Left lung (tissue), 14 donors: ENCODE data around the gene INF2. TPM values are rescaled to one million over a fixed set of nuclear protein-coding genes. Genes with fewer than 3 reads are reported as not detected.

Experiments
- ATAC-seq: fragments of 200-7000 bp; cut with Tn5 transposase; one replicate; pipeline ENCODE4 v1.9.1; 2020; ENCODE audit warnings: moderate library complexity
- DNase-seq, 4 donors: peaks; one replicate each; pipeline ENCODE4 v3.0.0-alpha.2; 2013 to 2020
- H3K27ac ChIP-seq, 2 donors: fragments of 200-600 bp; sonication (generic) in 1 of 2; one replicate each; pipeline versions ENCODE4 v1.5.0 to v1.8.0; 2020 to 2021
- H3K27me3 ChIP-seq, 2 donors: fragments of 200-600 bp; sonication (generic) in 1 of 2; one replicate each; pipeline versions ENCODE4 v1.5.0 to v1.8.0; 2020 to 2021
- H3K36me3 ChIP-seq, 2 donors: fragments of 200-600 bp; sonication (generic) in 1 of 2; one replicate each; pipeline versions ENCODE4 v1.5.0 to v1.8.0; 2020 to 2021
- H3K4me1 ChIP-seq, 2 donors: fragments of 200-600 bp; one replicate each; pipeline ENCODE4 v1.8.0; 2021
- H3K4me3 ChIP-seq, 2 donors: fragments of 200-600 bp; sonication (generic) in 1 of 2; one replicate each; pipeline versions ENCODE4 v1.5.0 to v1.8.0; 2020 to 2021; ENCODE audit warnings: mild to moderate bottlenecking in 1 of 2
- H3K9me3 ChIP-seq, 2 donors: fragments of 200-600 bp; sonication (generic) in 1 of 2; one replicate each; pipeline versions ENCODE4 v1.5.0 to v1.8.0; 2020 to 2021
- intact Hi-C, 2 donors: fragments of 100-400 bp; cut with DNase I; formaldehyde crosslinking; loops; one replicate each; pipeline versions ENCODE4 v1.11.2 to v1.14.2; 2022
- long read RNA-seq, 12 donors: library from polyadenylated mRNA in 2 of 12; unstranded in 2 of 12; transcript quantifications; one replicate each; pipeline ENCODE4 v2.0.0 and lab custom pipeline, GENCODE V29; 2019 to 2026
- polyA plus RNA-seq, 6 donors: library from polyadenylated mRNA; unstranded; fragments of 120-200 nt; gene quantifications; one replicate each; pipeline ENCODE4 v1.2.1, GENCODE V29; 2013; ENCODE audit not compliant: insufficient read length in 6 of 6
- total RNA-seq, 2 donors: library from RNA; stranded (reverse); fragmentation: NEBNext Ultra II Directional; extraction: Animal tissue kit (Norgen Biotek cat#: 25700); gene quantifications; one replicate each; pipeline ENCODE4 v1.2.1, GENCODE V29; 2021
- TF ChIP-seq, protein P1 (sequence below), 2 donors: fragments of 200-600 bp; sonication (generic) in 1 of 2; IDR thresholded peaks; one replicate each; pipeline versions ENCODE4 v1.5.0 to v1.8.0; 2021; ENCODE audit warnings: antibody characterized with exemption in 2 of 2
- donor health status: DM: no; HTN: yes; CAD: no.
- donor health status: DM: no; HTN: no; CAD: no.

The INF2 gene
- total RNA-seq (100 to 1,000 TPM; 111 to 120 TPM), polyA plus RNA-seq (10 to 100 TPM; 43.5 to 69.1 (median 52.4) TPM)
- long read RNA-seq, donor 1, full-length matches to known transcripts, result 3 of 13 reads
- long read RNA-seq, donor 1, partial matches to known transcripts, result 10 of 13 reads
- long read RNA-seq, donor 1, other reads (novel, unspliced or antisense), result 0 of 13 reads
- long read RNA-seq, donor 2, partial matches to known transcripts, result 12 of 15 reads
- long read RNA-seq, donor 2, other reads (novel, unspliced or antisense), result 0 of 15 reads
- long read RNA-seq, donor 3, partial matches to known transcripts, result 0 of 3 reads
- long read RNA-seq, donor 3, other reads (novel, unspliced or antisense), result 0 of 3 reads
- long read RNA-seq, donor 4, transcript INF2-204 (5 exons, 1,689 nt), result major isoform, 20 of 33 reads
- long read RNA-seq, donor 4, partial matches to known transcripts, result 12 of 33 reads
- long read RNA-seq, donor 4, other reads (novel, unspliced or antisense), result 1 of 33 reads
- long read RNA-seq, donor 5, partial matches to known transcripts, result 0 of 3 reads
- long read RNA-seq, donor 5, other reads (novel, unspliced or antisense), result 0 of 3 reads
- long read RNA-seq, donor 6, transcript INF2-204 (5 exons, 1,689 nt), result major isoform, 7 of 12 reads
- long read RNA-seq, donor 6, partial matches to known transcripts, result 5 of 12 reads
- long read RNA-seq, donor 6, other reads (novel, unspliced or antisense), result 0 of 12 reads
- long read RNA-seq, donor 7, result 0 reads
- long read RNA-seq, donor 8, partial matches to known transcripts, result 19 of 19 reads
- long read RNA-seq, donor 8, other reads (novel, unspliced or antisense), result 0 of 19 reads
- long read RNA-seq, donor 9, result 0 reads
- long read RNA-seq, donor 10, transcript INF2-204 (5 exons, 1,689 nt), result major isoform, 27 of 35 reads
- long read RNA-seq, donor 10, partial matches to known transcripts, result 7 of 35 reads
- long read RNA-seq, donor 10, other reads (novel, unspliced or antisense), result 1 of 35 reads
- long read RNA-seq, donor 11, result 0 reads
- long read RNA-seq, donor 12, full-length matches to known transcripts, result 5 of 18 reads
- long read RNA-seq, donor 12, partial matches to known transcripts, result 13 of 18 reads
- long read RNA-seq, donor 12, other reads (novel, unspliced or antisense), result 0 of 18 reads

DNA sequence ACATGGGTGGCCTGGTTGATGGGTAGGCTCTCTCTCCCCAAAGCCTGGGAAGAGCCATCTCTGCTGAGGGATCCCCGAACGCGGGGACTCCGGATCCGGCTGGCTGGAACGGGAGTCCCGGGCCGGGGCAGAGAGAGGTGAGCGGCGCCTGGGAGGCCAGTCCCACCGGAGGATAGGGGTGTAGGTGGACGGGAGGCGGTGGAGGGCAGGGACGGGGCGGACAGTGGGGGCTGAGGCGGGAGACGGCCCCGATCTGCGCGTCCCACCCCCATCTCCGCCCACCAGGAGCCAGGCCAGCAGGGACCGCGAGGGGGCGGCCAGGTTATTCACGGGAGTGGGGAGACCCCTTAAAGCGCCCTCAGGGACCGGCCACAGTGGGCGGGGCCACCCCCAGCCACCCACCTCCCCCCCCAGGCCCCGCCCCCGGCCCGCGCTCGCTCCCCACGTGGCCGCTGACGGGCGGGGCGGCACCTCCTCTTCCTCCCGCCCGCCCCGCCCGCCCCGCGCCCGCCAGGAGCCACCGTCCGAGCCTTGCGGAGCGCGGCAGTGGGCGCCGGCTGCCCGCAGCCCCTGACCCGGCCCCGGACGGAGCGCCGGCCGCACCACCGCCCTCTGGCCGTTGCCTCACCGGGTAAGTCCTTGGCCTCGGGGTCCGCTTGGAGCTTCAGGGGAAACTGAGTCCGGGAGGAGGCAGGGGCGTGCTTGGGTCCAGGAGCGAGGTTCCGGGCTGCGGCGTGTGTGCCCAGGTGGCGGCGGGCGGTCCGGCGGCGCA, at the start of gene INF2:
Gene INF2 (plus strand): TSS at position 510 of the 772 bp plus-strand sequence. CDS start 11,748 bp downstream, outside the sequence.
- H3K4me3 ChIP-seq, result peak within 1 kb of the TSS; percentile 92 to 94
- TF ChIP-seq, protein P1, sequence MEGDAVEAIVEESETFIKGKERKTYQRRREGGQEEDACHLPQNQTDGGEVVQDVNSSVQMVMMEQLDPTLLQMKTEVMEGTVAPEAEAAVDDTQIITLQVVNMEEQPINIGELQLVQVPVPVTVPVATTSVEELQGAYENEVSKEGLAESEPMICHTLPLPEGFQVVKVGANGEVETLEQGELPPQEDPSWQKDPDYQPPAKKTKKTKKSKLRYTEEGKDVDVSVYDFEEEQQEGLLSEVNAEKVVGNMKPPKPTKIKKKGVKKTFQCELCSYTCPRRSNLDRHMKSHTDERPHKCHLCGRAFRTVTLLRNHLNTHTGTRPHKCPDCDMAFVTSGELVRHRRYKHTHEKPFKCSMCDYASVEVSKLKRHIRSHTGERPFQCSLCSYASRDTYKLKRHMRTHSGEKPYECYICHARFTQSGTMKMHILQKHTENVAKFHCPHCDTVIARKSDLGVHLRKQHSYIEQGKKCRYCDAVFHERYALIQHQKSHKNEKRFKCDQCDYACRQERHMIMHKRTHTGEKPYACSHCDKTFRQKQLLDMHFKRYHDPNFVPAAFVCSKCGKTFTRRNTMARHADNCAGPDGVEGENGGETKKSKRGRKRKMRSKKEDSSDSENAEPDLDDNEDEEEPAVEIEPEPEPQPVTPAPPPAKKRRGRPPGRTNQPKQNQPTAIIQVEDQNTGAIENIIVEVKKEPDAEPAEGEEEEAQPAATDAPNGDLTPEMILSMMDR (IDR thresholded peaks at IDR 0.05), result no peak
- H3K4me1 ChIP-seq, result peaks cover 27 to 73% of the 10 kb centered on the region in 2 donors
- DNase-seq (peak in 3 of 4 donors; percentile 71 to 86 (median 76)), ATAC-seq (peak; percentile 76)
- intact Hi-C loops, result no loop called here
- peaks cover 0 to 25% of the 10 kb centered on the region in 2 donors for H3K27me3 ChIP-seq
- H3K36me3 ChIP-seq, result peaks cover 0 to 10% of the 10 kb centered on the region in 2 donors
- peak within 1 kb of the TSS; percentile 74 to 80 for H3K27ac ChIP-seq
- no peaks in the 10 kb centered on the region for H3K9me3 ChIP-seq

- ATAC-seq, result peak; percentile 92
Measured at GRCh38 chr14:104639885-104640548, 49.4 kb upstream of the INF2 start.

DNA sequence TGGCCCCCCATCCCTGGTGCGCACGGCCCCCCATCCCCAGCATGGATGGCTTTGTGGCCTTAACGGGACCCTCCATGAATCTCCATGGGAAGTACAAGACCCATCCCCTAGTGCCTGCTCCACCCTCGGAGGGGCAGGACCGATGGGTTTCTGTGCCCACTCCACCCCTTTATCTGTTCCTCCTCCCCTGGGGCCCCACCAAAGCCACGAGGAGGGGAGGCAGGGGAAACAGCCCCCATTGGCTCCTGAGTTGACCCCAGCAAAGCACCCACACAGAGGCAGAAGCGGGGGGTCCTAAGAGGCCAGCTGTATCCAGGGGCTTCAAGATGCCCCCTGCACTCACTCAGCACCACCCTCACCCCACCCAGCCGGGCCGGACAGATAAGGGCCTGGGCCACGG, 48.7 kb upstream of the INF2 start:
- peaks cover 0 to 3% of the 10 kb centered on the region in 2 donors for H3K9me3 ChIP-seq
- TF ChIP-seq, protein P1 (IDR thresholded peaks at IDR 0.05), result no peak
- ATAC-seq (no peak), DNase-seq (no peak)
- H3K36me3 ChIP-seq, result no peaks in the 10 kb centered on the region
- no peak overlapping the region for H3K4me3 ChIP-seq
- peaks cover 0 to 3% of the 10 kb centered on the region in 2 donors for H3K4me1 ChIP-seq
- intact Hi-C loops, result no loop called here
- H3K27ac ChIP-seq, result no peak overlapping the region
- peaks cover 0 to 46% of the 10 kb centered on the region in 2 donors for H3K27me3 ChIP-seq

More at GRCh38 chr14:104639885-104640548, 49.4 kb upstream of the INF2 start:
- peaks cover 0 to 53% of the 10 kb centered on the region in 2 donors for H3K27me3 ChIP-seq
- H3K36me3 ChIP-seq, result no peaks in the 10 kb centered on the region
- TF ChIP-seq, protein P1 (IDR thresholded peaks at IDR 0.05), result peak; percentile 82 to 90
- H3K4me1 ChIP-seq, result peaks cover 0 to 3% of the 10 kb centered on the region in 2 donors
- intact Hi-C loops, result loop anchor here in 1 of 2 donors (10.0 kb wide), 1 partner anchor 505 kb away; the partner anchor contains the start of gene KIF26A
- no peak overlapping the region for H3K4me3 ChIP-seq
- no peak overlapping the region for H3K27ac ChIP-seq
- H3K9me3 ChIP-seq, result no peaks in the 10 kb centered on the region
- peak in 3 of 4 donors; percentile 34 to 82 (median 71) for DNase-seq

DNA sequence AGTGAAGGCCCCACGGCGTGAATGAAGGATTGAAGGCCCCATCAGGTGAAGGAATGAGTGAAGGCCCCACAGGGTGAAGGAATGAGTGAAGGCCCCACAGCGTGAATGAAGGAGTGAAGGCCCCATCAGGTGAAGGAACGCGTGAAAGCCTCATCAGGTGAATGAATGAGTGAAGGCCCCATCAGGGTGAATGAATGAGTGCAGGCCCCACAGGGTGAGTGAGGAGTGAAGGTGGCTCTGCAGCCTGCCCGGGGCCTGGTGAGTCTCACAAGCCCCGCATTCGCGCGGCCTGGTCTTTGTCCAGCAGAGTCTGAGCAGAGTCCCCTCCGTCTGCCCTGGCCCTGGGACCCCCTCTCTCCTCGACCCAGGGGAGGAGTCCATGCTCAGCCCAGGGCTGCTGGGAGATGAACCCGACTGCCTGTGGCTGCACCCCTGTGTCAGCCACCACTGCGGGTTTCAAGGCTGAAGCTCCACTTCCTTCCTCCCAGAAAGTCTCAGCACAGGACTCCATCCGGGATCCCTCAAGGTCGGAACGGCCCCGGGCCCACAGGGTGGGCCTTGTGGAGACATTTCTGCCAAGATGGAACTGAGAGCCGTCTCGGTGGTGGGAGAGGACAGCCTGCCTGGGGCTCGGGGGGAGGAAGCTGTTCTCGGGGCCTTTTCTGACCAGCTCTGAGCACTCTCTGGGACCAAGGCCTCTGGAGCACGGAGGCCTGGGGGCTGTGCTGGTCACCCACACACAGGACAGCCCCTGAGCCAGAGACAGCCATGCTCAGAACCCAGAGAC, 47.5 kb upstream of the INF2 start:
- Histone ChIP-seq H3K4me3 (no peak overlapping the region), H3K4me1 (peaks cover 0 to 3% of the 10 kb centered on the region in 2 donors), H3K9me3 (peaks cover 0 to 3% of the 10 kb centered on the region in 2 donors), H3K27ac (no peak overlapping the region), H3K27me3 (peaks cover 0 to 35% of the 10 kb centered on the region in 2 donors), H3K36me3 (no peaks in the 10 kb centered on the region)
- DNase-seq, result no peak
- TF ChIP-seq, protein P1 (IDR thresholded peaks at IDR 0.05), result no peak
- no peak for ATAC-seq
- intact Hi-C loops, result no loop called here
